ENCODE measurements around the gene LIMS2.

Gene LIMS2

DNA sequence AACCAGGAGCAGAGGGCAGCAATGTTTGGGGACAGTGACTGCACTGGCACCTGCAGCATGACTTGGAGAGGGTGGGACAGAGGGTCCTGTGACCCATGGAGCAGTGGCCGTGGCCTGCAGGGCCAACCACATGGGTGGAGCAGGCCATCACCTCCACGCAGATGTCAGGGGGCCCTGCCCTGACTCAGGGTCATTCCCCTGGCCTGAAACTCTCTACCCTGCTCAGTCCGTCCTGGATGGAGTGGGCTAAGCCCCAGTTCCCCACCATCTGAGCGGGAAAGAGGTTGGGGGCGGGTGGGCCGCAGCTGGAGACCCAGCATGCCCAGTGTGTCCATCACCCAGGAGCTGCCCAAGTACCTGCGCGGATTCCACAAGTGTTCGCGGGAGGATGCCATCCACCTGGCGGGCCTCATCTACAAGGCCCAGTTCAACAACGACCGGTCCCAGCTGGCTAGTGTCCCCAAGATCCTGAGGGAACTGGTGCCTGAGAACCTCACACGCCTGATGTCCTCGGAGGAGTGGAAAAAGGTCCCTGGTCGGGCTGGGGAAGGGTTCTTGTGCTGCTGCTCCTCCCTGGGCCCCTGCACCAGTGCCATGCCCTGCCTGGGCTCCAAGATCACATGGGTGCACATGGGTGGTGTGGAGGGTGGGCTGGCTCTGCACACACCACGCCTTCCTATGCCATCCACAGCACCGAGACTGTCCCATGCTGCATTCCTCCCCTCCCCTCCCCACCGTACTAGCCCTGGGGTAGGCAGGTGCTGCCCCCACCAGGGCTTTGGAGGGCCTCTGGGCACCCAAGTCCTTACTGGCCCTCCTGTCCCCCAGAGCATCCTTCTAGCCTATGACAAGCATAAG lies 39.7 kb downstream of the LIMS2 start (continued):
- TF ChIP-seq ZNF239 (tag by site-specific recombination; IDR thresholded peaks at IDR 0.05) (no peak), ZBTB17 (tag by site-specific recombination; IDR thresholded peaks at IDR 0.05) (no peak)

DNA sequence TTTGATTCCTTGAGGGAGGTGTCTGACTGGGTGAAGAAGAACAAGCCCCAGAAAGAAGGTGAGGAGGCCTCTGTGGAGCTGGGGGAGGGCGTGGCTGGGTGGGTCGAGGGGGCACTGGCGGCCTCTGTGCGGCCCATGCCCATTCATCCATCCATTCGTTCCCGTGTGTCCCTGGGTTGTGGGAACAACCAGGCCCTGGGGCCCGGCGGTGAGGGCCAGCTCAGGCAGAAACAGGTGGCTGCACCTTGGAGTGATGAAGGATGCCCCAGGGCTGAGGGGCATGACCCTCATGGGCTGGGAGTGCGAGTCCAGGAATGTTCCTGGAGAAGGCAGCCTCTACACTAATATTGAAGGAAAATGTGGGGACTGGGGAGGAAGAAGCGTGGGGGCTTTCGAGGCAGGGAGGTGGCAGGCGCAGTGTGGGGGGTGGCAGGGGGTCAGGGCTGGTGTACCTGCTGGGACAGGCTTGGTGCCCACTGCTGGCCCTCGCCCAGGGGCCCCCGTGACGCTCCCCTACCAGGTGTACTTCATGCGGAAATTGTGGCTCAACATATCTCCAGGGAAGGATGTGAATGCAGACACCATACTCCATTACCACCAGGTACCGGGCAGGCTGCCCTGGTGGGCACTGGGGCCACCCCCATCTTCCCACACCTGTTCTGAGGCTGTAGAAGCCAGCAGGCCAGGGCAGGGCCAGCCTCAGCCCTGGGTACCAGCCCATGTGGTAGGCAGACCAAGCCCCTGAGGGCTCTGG lies 40.5 kb downstream of the LIMS2 start:
- Histone ChIP-seq H3K36me3 (ENCODE audit: control insufficient read depth in 2 of 2, insufficient read depth in 1 of 2, low read length in 2 of 2) (no peaks in the 10 kb centered on the region), H3K4me3 (ENCODE audit: low read depth, low read length) (no peak overlapping the region), H3K9me3 (ENCODE audit: control insufficient read depth, insufficient read depth, low read depth, low read length) (no peaks in the 10 kb centered on the region), H3K4me1 (ENCODE audit: control insufficient read depth, insufficient read depth, low read length) (peaks cover 2% of the 10 kb centered on the region; the same call in 1 of the 2 replicates), H3K27ac (ENCODE audit: extremely low read depth, low read depth, low read length) (no peak overlapping the region)
- TF ChIP-seq BCL11A (tag by site-specific recombination; IDR thresholded peaks at IDR 0.05; ENCODE audit: low read depth) (no peak), GLIS1 (tag by site-specific recombination; IDR thresholded peaks at IDR 0.05) (no peak), ZNF76 (tag by site-specific recombination; IDR thresholded peaks at IDR 0.05; ENCODE audit: borderline replicate concordance, low read depth) (no peak), GFI1B (tag by site-specific recombination; IDR thresholded peaks at IDR 0.05) (no peak), ZNF335 (tag by site-specific recombination; conservative IDR thresholded peaks at IDR 0.05) (no peak), ZNF350 (tag by site-specific recombination; IDR thresholded peaks at IDR 0.05) (no peak), ZNF473 (tag by site-specific recombination; IDR thresholded peaks at IDR 0.05) (no peak), GLI2 (tag by site-specific recombination; IDR thresholded peaks at IDR 0.05; ENCODE audit: borderline replicate concordance, low read depth) (no peak), ZNF112 (tag by site-specific recombination; IDR thresholded peaks at IDR 0.05) (no peak), ZNF560 (tag by site-specific recombination; IDR thresholded peaks at IDR 0.05; ENCODE audit: borderline replicate concordance) (no peak), ZNF664 (tag by site-specific recombination; IDR thresholded peaks at IDR 0.05) (no peak), ZNF157 (tag by site-specific recombination; IDR thresholded peaks at IDR 0.05) (no peak), ZNF184 (tag by site-specific recombination; IDR thresholded peaks at IDR 0.05) (no peak)
- TF ChIP-seq, protein P1, sequence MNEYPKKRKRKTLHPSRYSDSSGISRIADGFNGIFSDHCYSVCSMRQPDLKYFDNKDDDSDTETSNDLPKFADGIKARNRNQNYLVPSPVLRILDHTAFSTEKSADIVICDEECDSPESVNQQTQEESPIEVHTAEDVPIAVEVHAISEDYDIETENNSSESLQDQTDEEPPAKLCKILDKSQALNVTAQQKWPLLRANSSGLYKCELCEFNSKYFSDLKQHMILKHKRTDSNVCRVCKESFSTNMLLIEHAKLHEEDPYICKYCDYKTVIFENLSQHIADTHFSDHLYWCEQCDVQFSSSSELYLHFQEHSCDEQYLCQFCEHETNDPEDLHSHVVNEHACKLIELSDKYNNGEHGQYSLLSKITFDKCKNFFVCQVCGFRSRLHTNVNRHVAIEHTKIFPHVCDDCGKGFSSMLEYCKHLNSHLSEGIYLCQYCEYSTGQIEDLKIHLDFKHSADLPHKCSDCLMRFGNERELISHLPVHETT (tag by site-specific recombination; IDR thresholded peaks at IDR 0.05): no peak
- ChIA-PET CTCF (interaction anchor here (0.6 to 1.2 kb wide), 2 partner anchors 18 to 43 kb away, joined by 3 to 4 read pairs; no protein-coding TSS in a partner anchor), POLR2A (no interaction called here)

DNA sequence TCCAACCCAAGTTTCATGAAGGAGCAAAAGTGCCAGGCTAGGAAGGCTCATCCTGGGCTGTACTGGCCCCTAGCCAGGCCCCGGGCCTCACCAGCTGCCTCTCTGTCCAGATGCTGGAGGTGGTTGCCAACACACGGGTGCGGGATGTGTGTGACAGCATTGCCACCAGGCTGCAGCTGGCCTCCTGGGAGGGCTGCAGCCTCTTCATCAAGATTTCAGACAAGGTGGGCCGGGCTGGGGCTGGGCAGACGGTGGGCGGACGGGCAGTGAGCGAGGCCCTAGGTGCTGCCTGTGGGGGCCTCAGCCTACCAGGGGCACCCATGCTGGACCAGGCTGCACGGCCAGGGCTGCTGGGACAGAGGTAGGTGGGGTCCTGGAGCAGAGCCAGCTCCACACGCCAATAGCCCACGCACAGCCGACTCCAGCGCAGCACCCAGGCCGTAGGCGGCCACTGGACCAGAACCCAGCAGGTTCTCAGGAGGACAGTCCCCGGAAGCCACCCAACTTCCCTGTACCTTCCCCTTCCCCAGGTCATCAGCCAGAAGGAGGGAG lies 41.2 kb downstream of the LIMS2 start:
- ChIA-PET CTCF (interaction anchor here (0.6 kb wide), 1 partner anchor 42 kb away, joined by 4 read pairs; no protein-coding TSS in a partner anchor), POLR2A (no interaction called here)
- Histone ChIP-seq H3K4me1 (ENCODE audit: control insufficient read depth, insufficient read depth, low read length) (peaks cover 2% of the 10 kb centered on the region; the same call in 1 of the 2 replicates), H3K27ac (ENCODE audit: extremely low read depth, low read depth, low read length) (no peak overlapping the region), H3K4me3 (ENCODE audit: low read depth, low read length) (no peak overlapping the region), H3K9me3 (ENCODE audit: control insufficient read depth, insufficient read depth, low read depth, low read length) (no peaks in the 10 kb centered on the region), H3K36me3 (ENCODE audit: control insufficient read depth in 2 of 2, insufficient read depth in 1 of 2, low read length in 2 of 2) (no peaks in the 10 kb centered on the region)
- TF ChIP-seq ZFHX2 (tag by site-specific recombination; conservative IDR thresholded peaks at IDR 0.05) (peak; percentile 69), EGR2 (tag by site-specific recombination; IDR thresholded peaks at IDR 0.05; ENCODE audit: low read depth) (peak; percentile 68), ZNF776 (tag by site-specific recombination; IDR thresholded peaks at IDR 0.05; ENCODE audit: borderline replicate concordance) (no peak)

Measured in HEK293 (cell line).